Measurements from ENCODE around the gene SLMAP.
"Not testable (repeated sequence)": the region's sequence is repeated elsewhere in the genome, so short reads cannot be mapped to it uniquely, and the experiment has no call there.

SLMAP gene

GRCh38 chr3:57794501-57794900, 38.4 kb downstream of the SLMAP start:
- no peak for DNase-seq

GRCh38 chr3:57794951-57795350, 38.8 kb downstream of the SLMAP start:
- DNase-seq: no peak

GRCh38 chr3:57796261-57796660, 40.2 kb downstream of the SLMAP start:
- no peak for DNase-seq

- no peak for DNase-seq
These were observed 41.8 kb downstream of the SLMAP start for GRCh38 chr3:57797701-57798487.

DNA sequence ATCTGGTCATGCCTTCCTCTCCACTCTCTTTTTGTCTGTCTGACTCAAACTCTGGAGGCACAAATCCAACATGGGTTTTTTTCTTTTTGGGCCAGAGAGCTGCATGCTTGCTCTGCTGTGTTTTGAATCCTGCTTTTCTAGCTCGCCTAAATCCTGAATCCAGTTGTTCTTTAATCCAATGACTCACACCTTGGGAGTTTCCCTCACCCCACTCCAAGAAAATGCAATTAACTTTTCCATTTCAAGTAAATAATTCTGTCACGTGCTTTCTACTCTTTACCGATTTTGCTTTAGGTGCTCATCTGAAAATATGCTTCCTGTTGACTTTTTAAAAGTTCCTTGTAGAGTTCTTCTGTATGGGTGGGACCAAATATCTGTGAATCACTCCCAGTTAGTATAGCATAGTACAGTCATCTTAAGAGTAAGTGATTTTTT, 47.6 kb downstream of the SLMAP start:
- DNase-seq: peak; percentile 88

DNA sequence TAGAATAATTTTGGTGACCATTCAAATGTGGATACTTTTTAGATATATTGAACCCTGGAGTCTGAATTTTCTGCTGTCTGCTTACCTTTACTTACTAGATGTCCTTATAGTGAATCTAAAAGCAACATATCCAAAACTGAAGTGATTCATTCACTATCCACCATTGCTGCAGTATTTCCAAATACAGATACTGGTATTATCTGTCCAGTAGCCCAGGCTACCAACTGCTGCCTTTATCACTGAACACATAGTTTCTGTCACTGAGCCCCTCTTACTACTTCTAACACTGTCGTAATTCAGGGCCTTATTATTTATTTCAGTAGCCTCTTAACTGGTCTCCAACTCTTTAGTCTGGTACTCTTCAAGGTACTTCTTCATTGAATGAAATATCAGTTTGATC, 49.2 kb downstream of the SLMAP start:
- no peak for DNase-seq

GRCh38 chr3:57805674-57806073, 49.6 kb downstream of the SLMAP start:
- DNase-seq: peak; percentile 64

DNA sequence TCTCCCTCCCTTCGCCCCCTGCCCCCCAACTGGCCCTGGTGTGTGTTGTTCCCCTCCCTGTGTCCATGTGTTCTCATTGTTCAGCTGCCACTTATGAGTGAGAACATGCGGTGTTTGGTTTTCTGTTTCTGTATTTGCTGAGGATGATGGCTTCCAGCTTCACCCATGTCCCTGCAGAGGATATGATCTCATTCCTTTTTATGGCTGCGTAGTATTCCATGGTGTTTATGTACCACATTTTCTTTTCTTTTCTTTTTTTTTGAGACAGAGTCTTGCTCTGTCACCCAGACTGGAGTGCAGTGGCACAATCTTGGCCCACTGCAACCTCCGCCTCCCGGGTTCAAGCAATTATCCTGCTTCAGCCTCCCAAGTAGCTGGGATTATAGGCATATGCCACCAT, 50.1 kb downstream of the SLMAP start:
- not testable (repeated sequence) for DNase-seq

- DNase-seq: no peak
These were observed 53.0 kb downstream of the SLMAP start for GRCh38 chr3:57808961-57809608.

DNA sequence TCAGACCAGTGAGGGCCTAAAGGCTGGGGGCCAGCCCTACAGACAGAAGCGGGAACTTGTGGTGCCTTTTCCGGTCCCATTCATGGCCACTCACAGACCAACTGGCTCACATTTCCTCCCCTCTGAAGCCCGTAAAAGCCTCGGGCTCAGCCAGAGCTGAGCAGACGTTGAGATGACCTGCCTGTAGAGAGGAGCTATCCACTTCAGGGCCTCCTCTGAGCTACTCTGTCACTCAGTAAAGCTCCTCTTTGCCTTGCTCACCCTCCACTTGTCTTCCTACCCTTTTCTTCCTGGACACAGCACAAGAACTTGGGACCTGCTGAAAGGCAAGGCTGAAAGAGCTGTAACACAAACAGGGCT, 53.5 kb downstream of the SLMAP start:
- DNase-seq: no peak

GRCh38 chr3:57810048-57810447, 53.9 kb downstream of the SLMAP start:
- no peak for DNase-seq

DNA sequence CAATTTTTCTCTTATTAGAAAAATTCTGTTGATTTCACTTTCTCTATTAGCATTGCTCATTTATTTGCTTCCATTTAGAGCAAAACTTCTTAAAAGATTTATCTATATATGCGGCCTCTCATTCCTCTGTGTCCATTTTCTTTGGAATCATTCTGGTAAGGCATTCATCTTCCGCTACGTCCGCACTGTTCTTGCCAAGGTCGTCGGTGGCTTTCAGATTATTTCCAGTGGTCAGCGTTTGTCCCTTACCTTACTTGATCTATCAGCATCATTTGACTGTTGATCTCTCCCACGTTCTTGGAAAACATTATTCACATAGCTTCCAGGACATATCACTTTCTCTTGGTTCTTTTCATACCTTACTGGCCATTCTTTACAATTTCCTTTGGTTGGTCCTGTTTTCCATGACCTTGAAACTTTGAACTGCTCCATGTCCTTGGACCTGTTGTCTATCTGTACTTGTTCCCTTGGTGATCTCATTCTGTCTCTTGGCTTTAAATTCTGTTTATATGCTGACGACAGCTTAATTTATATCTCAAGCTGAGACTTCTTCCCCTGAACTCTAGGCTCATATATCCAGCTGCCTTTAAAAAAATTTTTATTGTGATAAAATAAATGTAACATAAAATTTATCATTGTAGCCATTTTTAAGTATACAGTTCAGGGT, 54.5 kb downstream of the SLMAP start:
- no peak for DNase-seq

DNA sequence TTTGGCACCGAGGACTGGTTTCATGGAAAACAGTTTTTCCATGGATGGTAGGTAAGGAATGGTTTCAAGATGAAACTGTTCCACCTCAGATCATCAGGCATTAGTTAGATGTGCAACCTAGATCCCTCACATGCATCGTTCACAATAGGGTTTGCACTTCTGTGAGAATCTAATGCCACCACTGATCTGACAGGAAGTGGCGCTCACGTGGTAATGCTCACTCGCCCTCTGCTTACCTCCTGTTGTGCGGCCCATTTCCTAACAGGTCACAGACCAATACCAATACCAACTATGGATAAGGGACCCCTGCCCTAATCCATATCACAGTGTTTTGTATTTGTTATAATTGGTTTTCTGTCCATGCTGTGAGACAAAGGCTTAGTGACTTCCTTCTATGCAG, 58.9 kb downstream of the SLMAP start:
- DNase-seq: no peak

- DNase-seq: peak; percentile 49
These were observed 60.5 kb downstream of the SLMAP start for GRCh38 chr3:57816471-57817095.

- no peak for DNase-seq
These were observed 62.7 kb downstream of the SLMAP start for GRCh38 chr3:57818772-57819171.

DNA sequence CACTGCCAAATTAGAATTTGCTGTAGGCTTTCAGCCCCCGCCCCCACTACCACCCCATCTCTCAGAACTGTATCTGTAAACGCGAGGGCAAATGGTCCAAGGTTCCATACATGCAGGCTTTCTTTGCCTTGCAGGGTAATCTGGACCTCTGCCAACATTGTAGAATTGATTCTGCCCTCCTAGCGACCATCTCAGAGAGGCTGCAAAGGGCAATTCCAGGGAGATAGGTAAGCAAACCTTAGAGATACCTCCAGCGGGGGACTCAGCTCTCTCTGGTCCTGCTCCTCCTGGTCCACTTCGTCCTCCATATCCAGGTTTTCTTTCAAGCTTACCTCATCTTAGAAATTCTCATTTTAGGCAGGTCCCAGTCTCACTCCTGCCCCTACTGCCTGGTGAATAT, 64.4 kb downstream of the SLMAP start:
- DNase-seq: no peak

GRCh38 chr3:57821765-57822164, 65.7 kb downstream of the SLMAP start:
- no peak for DNase-seq

- no peak for DNase-seq
These were observed 66.6 kb downstream of the SLMAP start for GRCh38 chr3:57822686-57823085.

- DNase-seq: no peak
These were observed 69.0 kb downstream of the SLMAP start for GRCh38 chr3:57825116-57825515.

- DNase-seq: no peak
These were observed 70.3 kb downstream of the SLMAP start for GRCh38 chr3:57826245-57826951.

DNA sequence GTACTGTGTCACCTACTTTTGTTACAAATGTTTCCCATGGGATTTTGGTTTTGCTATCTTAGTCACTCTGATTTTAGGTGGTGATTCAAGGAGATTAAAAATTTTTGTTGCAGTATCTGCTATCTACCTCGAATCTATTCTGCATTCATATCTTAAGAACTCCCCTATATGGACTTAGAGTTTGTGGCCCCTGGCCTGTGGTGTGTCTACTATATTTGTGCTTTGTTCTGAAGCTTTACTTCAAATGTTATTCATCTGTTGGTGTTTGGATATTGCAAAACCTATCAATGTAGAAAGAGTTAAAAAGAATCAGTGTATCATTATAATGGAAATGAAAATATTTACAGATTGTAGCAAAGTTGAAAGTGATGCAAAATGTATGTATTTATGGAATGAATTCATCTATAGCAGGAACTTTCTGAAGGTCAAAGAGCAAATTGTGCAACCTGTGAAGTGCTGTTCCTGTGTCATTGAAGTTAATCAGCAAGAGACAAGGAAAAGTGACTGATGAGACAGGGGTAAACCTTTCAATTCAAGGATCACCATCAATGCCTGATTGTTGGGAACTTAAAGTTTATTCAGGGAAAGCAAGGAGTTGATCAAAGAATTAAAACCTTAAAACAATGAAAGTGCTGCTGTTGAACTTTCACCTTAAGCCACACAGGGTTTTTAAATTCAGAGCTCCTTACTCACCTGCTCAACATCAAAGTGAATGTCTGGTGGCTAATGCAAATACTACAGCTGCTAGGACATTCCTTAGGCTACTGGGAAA, 71.0 kb downstream of the SLMAP start:
- no peak for DNase-seq

GRCh38 chr3:57827757-57828156, 71.6 kb downstream of the SLMAP start:
- DNase-seq: no peak

All from fibroblast of skin of scalp (primary cell).